Measurements from ENCODE around the gene DACH2. TPM values are rescaled to one million over a fixed set of nuclear protein-coding genes. Genes with fewer than 3 reads are reported as not detected.

Gene DACH2
- polyA plus RNA-seq, 1 of the 3 experiments (the other 2 are of a cell fraction): not detected

GRCh38 chrX:86714441-86714840 is 566.2 kb downstream of the DACH2 start:
- no peak overlapping the region for H3K9ac ChIP-seq
- TF ChIP-seq FOXM1 (IDR thresholded peaks at IDR 0.05; ENCODE audit: low read depth) (no peak), IRF3 (IDR thresholded peaks at IDR 0.05; ENCODE audit: low read depth, low read length) (no peak), SIN3A (IDR thresholded peaks at IDR 0.05; ENCODE audit: borderline replicate concordance, low read depth, low read length) (no peak), SMC3 (IDR thresholded peaks at IDR 0.05; ENCODE audit: low read depth, low read length) (no peak), MAX (IDR thresholded peaks at IDR 0.05; ENCODE audit: low read depth) (no peak), MEF2A (IDR thresholded peaks at IDR 0.05; ENCODE audit: borderline replicate concordance, low read depth) (no peak), CHD2 (IDR thresholded peaks at IDR 0.05; ENCODE audit: low read length, partially characterized antibody) (no peak), TAF1 (IDR thresholded peaks at IDR 0.05; ENCODE audit: borderline replicate concordance, low read depth, low read length) (no peak), POLR2AphosphoS5 (IDR thresholded peaks at IDR 0.05; ENCODE audit: low read depth, low read length) (no peak), USF1 (IDR thresholded peaks at IDR 0.05; ENCODE audit: borderline replicate concordance, low read depth) (no peak), RAD21 (IDR thresholded peaks at IDR 0.05; ENCODE audit: low read length) (no peak), MXI1 (IDR thresholded peaks at IDR 0.05; ENCODE audit: low read depth, low read length) (no peak), USF2 (IDR thresholded peaks at IDR 0.05; ENCODE audit: borderline replicate concordance, low read depth, low read length) (no peak), PBX3 (IDR thresholded peaks at IDR 0.05) (no peak), CTCF (IDR thresholded peaks at IDR 0.05) (no peak)
- H3K27ac ChIP-seq (ENCODE audit: low read depth in 2 of 2, low read length in 1 of 2): no peak overlapping the region
- H3K4me2 ChIP-seq: no peak overlapping the region
- H3K9me2 ChIP-seq: no peaks in the 10 kb centered on the region
- H3K4me3 ChIP-seq (ENCODE audit: low read depth in 2 of 2, low read length in 1 of 2): no peak overlapping the region
- no peaks in the 10 kb centered on the region for H3F3A ChIP-seq (replicated peaks; ENCODE audit: insufficient read depth)
- no peak for DNase-seq
- no peak overlapping the region for H2AFZ ChIP-seq (ENCODE audit: low read depth)
- no peaks in the 10 kb centered on the region for H3K36me3 ChIP-seq (replicated peaks in 1 of 2; ENCODE audit: control insufficient read depth in 1 of 2, insufficient read depth in 2 of 2, low read length in 1 of 2)
- CTCF ChIA-PET: no interaction called here
- H3K9me3 ChIP-seq: no peaks in the 10 kb centered on the region
- H3K4me1 ChIP-seq (ENCODE audit: control insufficient read depth in 1 of 2, insufficient read depth in 2 of 2, low read depth in 1 of 2, low read length in 1 of 2): no peaks in the 10 kb centered on the region
- POLR2A ChIA-PET: no interaction called here
- WGBS (ENCODE audit: low lambda C conversion rate): 0% methylated on average over 1 of the region's 1 CpG
- H4K20me1 ChIP-seq (ENCODE audit: insufficient read depth): no peaks in the 10 kb centered on the region
- no peaks in the 10 kb centered on the region for H3K27me3 ChIP-seq (ENCODE audit: insufficient read depth)
- H3K79me2 ChIP-seq (ENCODE audit: insufficient read depth): no peaks in the 10 kb centered on the region
